ENCODE results near the gene CIRBP.
A peak's percentile ranks its signal among the peaks of the same experiment; 100 is the strongest.

Gene CIRBP

DNA sequence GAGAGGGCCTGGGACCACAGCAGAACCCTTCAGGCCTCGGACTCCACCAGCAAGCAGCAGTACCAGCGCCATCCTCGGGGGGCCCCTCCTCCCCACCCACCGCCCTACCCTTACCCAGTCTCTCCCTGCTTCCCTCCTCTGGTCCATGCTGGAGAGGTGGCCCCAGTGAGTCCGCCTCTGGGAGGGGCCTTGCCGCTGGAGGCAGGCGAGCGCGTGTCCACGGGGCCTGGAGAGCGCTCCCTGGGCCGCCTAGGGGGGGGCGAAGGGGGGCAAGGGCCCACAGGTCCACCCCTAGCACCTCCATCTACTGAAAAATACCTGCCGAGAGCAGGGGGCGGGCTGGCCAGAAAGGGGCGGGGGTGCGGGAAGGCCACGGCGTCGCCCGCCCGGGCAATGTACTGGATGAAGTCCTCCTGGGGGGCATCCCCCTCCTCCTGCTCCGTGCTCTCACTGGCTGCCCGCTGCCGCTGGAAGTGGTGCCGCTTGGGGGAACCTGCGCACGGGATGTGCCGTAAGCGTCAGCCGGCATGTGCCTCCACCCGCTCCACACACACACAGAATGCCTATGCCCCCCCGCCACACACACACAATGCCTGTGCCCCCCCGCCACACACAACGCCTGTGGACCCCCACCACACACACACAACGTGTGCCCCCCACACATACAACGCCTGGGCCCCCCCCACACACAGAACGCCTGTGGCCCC, 38.2 kb upstream of the CIRBP start:
- DNase-seq (ENCODE audit: low spot score): no peak

DNA sequence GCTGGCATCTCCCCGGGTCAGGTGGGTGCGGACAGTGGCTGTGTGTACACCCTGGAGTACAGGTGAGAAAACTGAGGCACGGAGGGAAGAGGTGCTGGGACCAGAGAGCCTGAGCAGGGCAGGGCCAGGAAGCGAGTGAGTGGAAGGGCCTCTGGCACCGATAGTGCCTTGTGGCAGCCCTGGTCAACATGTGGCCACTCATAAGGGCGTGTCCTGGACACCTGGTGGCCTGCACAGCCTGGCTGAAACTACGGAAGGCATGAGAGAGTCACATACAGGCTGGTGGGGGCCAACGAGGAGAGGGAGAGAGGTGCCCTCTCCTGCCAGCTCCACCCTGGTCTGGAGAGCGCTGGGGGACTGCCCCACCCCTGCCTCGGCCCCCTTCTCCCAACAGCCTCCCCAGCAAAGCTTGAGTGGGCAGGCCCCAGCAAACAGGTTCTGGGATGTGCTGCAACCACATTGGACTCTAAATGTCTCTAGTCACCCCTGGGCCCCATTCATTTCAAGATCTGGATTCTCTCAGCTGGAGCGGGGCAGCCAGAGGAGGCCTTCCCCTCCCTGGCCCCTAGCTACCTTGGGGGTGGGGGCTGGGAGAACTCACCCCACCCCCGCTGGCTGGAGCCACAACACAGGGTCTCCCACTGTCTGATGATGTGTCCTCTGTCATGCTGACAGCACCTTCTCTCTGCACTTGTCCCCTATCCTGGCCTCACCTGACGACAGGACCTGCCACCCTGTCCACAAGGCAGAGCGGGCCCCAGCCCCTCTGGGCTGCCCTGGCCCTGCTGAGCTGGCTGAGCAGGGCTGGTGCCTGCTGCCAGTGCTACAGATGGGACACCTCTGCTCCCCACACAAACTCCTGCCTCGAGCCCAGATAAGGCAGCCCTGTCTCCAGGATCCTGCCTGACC, 37.1 kb upstream of the CIRBP start:
- DNase-seq (ENCODE audit: low spot score): no peak

DNA sequence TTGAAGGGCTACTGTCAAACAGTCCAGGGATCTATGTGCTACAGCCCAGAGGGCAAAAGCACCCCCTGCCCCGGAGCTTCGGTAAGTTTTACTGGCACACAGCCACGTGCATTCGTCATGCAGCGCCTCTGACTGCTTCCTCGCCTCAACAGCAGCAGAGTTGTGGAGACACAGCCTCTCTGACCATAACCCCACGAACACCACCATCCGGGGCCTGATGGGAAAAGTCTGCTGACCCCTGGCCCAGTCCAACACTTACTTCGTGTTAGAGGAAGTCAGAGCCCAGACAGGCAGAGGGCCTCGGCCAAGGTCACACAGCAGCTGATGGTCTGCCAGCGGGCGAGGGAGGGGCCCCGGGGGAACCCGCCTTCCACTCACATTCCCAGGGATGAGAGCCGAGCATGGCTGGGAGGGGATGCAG, 36.5 kb upstream of the CIRBP start:
- no peak for DNase-seq (ENCODE audit: low spot score)

DNA sequence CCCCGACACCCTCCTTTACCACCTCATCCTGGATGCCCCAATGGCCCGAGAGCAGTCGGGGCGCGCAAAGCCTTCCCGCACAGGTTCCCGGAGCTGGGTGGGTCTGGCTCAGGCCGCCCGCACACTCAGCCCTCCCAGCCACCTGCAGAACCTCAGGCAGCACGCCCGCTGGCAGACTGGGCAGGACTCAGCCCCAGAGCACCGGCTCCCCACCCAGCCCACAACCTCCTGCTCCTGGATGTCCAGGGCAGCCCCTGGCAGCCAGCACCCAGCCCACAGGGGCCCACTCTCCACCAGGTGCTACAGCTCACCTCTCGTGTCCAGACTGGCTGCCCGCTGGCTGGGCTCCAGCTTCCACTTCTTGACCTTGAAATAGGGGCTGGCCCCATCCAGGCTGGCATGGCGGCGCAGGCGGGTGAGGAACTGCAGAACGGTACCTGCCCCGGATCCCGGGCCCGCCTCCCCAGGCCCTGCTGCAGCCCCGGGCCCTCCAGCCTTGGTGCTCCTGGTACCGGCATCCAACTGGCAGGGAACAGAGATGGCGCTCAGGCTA, 35.9 kb upstream of the CIRBP start:
- no peak for DNase-seq (ENCODE audit: low spot score)

DNA sequence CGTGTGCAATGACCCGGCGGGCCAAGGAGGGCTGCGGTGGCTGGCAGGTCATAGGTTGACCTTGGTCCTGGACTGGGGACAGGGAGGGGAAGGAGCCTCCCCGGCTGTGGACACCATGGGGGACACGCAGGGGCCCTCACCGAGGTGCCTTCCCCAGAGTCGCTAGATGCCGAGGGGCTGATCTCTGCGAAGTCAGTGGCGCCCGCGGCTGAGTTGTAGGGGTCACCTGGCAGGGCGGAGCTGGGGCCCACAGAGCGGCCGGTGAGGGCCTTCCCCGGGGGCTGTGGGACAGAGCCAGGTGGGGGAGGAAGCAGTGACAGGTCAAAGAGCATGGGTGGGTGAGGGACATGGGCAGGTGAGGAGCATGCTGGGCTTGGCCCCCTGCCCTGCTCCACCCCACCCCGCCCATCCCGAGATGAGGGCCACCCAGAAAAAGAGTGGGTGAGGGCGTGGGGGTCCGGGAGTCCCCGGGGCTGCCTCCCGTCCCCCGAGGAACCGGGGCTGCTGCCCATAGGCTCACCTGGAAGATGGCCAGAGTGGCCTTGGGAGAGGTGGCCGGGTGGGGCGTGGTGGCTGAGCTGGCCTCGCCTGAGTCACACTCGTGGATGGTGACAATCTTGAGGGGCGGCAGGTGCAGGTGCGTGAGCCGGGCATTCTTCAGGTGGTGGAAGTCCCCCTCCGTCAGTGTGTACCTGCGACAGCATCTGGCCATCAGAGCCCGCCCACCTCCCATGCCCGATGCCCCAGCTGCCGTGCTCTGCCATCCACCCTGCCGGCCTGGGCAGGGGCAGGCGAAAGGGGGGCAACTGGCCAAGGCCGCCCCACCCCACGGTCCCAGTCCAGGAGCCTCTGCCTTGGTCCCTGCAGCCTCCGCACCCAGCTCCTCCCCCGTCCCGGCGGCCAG, 34.8 kb upstream of the CIRBP start:
- DNase-seq (ENCODE audit: low spot score): no peak

DNA sequence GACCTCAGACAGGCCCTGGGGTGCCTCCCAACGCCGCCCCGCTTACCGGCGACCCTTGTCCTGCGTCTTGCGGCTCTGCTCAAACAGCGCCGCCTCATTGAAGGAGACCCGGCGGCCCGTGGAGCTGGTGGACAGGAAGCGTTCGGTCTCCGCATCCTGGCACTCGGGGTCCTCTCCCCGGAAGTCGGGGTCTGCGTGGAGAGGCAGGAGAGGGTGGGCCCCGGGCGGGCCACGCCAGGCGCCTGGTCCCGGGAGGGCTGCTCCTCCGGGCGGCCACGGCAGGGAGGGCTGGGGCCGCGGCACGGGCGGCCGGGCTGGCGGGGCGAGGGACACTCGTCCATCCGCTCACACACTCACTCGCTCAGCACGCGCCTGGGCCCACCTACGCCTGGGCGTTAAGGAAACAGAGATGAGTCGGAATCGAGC, 34.2 kb upstream of the CIRBP start:
- no peak for DNase-seq (ENCODE audit: low spot score)

DNA sequence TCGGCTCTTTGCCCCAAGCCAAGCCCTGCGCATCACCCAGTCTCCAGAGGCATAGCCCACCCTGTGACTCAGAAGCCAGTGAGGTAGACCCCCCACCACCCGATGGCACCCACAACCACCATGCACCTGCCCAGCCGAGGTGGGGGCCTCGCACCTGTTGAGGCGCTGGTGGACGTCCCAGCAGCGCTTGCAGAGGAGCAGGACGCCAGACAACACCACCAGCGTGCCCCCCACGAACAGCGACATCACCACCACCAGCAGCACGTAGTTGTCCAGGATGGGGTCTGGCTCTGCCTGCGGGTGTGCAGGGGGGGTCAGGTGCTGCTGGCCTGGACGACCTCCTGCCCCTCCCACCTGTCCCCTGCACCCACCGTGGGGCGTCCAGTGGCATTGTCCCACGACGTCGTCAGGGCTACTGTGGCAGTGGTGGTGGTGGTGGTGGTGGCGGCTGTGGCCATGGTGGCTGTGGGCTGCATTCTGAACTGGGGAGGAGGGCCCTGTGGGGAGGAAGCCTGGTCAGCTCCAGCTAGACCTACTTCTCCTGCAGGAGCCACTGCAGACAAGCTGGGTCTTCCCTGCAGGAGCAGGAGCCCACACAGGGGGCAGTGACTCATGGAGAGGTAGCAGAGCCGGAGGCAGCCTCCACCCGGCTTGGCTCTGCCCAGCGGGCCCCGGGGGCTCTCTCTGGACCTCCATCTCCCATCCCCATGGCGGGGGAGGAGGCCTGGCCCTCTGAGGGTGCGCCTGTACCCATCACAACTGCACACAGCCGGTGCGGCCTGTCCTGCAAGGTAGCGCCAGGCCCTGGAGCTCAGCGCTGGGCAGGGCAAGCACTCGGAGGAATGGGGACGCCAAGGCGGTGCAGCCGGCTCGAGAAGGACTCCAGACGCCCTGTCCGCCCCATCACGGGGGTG, 33.2 kb upstream of the CIRBP start:
- DNase-seq (ENCODE audit: low spot score): no peak

DNA sequence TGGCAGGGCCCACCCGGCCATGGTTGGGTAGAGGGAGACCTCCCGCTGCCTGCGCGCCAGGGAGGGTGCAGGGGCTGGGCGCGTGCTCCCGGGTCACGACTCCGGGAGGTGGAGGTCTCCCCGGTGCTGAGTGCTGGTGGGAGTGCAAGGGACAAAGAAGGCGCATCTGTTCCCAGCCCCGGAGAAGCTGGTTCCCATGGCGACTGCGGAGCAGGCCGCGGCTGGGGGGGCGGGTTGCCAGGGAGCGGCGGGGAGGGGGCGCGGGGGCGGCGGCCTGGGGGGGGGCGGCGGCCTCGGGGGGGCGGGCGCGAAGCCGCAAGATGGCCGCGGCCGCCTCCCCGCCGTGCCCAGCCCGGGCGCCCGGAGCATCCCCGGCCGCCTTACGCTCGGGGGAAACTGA, 32.6 kb upstream of the CIRBP start:
- no peak for DNase-seq (ENCODE audit: low spot score)

DNA sequence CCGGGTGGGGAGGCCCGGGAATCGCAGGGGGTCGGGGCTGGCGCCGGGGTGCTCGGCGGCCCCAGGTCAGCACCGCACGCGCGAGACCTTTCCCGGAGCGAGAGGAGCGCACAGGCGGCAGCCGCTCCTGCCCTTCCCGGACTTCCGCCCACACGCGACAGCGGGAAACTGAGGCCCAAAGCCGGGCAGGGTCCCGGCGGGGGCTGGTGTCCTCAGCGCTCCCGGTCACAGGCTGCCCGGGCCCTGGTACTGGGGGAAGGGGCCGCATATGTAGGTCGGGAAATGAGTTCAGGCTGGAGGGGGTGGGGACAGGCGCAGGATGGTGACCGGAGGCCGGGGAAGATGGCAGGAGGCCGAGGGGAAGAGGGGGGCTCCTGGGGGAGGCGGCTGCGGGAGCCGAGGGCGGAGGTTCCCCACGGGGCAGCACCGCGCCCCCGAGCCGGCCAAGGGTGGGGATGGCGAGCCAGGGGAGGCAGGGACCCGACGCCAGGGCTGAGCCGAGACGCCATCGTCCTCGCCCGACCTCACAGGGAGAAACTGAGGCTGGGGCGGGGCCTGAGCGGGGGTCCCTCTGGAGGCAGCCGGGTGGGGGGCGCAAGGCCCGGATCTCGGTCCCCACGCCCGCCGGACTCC, 32.0 kb upstream of the CIRBP start:
- no peak for DNase-seq (ENCODE audit: low spot score)

DNA sequence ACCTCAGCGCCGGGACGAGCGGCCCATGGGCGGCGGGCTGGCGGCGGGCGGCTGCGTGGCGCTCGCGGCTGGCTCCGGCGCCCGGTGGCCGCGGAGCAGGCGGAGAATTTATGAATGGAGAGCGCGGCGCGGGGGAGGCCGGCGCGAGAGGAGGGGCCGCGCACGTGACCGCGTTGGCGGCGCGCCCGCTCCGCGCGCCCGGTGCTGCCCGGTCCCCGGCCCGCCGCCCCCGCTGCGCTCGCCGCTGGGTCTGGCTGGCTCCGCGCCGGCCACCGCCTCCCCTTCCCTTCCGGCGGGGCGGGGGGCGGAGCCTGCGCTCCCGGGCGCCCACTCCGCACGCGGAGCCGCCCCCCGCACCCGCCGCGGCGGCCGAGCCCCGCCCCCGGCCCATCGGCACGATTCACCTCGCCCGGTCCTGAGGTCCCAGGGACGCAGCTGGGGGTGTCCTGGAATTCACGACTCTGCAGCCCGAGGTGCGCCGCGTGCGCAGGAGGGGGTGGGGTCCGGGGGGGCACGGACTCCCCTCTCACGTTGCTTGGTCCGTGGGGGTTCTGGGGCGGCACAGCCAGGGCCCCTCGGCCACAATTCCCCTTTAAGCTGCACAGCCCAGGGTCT, 31.3 kb upstream of the CIRBP start, which contains the start of gene CBARP:
Gene CBARP (minus strand): TSS at position 252 of the 615 bp plus-strand sequence. CDS start 1,905 bp downstream, outside the sequence.
- no peak for DNase-seq (ENCODE audit: low spot score)

DNA sequence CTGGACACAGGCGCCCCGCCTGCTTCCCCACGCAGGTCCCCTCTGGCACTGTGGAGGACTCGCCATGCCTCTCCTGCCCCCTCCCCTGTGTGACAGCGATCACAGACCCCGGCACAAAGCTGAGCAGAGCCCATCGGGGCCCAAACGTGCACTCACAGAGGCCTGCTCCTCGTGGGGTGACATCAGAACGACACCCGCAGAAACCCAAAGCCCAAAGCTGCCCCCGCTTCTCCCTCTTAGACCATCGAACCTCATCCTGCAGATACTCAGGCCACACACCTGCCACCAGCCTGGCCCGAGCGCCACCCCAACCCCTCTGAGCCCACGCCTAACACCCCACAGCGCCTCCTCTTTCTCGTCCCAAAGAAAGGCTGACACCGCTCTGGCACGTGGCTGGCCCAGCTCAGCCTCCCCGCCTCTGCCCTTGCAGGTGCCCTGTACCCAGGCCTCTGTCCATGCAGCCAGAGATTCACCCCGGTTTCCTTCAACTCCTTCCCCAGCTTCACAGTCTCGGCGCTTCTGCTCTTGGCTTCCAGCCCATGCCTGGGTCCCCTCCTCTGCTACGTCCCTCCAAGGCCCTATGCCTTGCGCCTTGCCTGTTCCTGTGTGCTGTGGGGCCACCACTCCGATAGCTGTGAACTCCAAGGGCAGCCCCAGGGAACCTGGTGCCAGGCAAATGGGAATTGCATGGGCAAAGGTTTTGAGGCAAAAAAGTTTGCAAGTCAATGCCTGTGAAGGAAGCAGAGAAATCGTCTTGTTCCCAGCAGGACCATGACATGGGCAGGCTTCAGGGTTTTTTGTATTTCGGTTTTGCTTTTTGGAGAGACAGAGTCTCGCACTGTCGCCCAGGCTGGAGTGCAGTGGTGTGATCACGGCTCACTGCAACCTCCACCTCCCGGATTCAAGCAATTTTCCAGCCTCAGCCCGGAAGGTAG, 30.5 kb upstream of the CIRBP start:
- DNase-seq (ENCODE audit: low spot score): no peak

DNA sequence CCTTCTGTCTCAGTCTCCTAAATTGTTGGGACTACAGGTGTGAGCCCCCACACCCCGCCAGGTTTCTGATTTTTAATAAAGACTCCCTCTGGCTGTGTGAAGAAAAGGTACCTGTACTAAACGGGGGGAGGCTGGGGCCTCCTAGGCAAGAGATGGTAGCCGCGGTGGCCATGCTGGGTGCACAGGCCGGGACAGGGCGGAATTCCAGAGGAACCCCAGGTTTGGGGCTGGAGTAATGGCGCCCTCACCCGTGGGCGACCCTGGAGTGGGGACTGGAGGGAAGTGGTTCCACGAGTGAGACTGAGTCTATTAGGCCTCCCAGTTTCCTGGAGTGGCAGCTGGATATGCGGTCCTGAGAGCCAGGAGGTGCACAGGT, 29.7 kb upstream of the CIRBP start:
- DNase-seq (ENCODE audit: low spot score): no peak

DNA sequence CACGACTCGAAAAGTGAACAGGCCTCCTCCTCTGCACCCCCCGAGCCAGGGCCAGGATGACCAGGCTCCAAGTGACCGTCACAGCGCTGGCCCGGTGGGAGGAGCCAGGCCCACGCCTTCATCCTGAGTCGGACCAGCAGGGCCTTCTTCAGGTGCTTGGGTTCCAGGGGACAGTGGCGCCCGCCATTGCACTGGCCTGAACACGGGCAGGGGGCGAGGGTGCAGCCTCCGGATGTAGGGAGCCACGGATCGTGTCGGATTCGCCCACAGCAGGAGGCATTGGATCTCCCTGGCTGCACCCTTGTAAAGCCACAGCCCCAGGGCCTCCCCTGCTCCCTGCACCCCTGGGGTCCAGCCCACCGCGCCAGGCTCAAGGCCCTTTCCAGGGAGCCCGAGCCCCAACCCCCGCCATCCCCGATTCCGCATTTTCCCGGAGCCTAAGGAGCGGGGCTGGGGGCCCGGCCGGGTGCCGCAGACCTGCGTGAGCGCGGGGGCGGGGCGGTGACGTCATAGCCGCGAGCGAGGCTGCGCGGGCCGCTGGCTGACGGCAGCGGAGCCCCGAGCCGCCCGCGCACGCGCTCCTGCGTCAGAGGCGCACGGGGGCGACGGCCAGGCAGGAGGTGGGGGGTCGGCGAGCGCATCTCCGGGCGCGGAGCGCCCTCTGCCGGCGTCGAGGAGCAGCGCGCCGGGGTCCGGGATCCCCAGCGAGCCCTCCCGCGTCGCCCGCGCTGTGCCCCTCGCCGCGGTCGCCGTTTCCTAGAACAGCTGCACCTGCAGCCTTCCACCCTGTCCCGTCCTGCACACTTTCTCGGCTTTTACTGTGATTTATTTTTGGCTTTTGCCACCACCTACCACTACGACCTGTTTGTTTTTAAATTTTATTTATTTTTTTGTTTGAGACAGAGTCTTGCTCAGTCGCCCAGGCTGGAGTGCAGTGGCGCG, 29.1 kb upstream of the CIRBP start:
- peak; percentile 86 for DNase-seq (ENCODE audit: low spot score)

DNA sequence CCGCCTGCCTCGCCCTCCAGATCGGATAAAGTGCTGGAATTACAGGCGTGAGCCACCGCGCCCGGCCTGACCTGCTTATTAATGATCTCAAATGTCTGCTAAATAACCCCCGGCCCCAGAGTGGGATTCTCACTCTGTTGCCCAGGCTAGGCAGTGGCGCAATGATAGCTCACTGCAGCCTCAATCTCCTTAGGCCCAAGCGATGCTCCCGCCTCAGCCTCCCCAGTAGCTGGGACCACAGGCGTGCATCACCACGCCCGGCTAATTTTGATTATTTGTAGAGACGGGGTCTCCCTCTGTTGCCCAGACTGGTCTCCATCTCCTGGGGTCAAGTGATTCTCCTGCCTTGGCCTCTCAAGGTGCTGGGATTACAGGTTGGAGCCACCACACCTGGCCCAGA, 28.2 kb upstream of the CIRBP start:
- DNase-seq (ENCODE audit: low spot score): no peak

DNA sequence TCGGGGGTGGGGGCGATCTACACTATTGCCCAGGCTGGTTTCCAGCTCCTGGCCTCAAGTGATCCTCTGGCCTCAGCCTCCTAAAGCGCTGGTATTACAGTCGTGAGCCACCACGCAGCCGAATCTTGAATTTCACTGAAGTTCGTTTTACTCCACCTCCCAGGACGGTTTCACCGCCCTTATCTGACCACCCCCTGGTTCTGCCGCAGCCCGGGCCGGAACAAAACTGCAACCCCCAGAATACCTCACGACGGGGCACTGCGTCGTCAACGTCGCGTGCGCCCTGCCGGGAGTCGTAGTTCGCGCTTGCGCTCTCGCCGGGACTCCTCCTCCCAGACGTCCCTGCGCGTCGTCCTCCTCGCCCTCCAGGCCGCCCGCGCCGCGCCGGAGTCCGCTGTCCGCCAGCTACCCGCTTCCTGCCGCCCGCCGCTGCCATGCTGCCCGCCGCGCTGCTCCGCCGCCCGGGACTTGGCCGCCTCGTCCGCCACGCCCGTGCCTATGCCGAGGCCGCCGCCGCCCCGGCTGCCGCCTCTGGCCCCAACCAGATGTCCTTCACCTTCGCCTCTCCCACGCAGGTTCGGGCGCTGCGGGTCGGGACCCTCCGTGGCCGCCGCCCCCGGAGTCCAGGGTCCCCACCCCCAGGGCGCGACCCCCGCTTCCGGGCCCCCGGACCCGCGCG, 27.6 kb upstream of the CIRBP start, which contains the start of gene ATP5F1D:
Gene ATP5F1D (plus strand): TSS at position 335 of the 679 bp plus-strand sequence. CDS start 100 bp downstream, at position 435.
- peak; percentile 92 for DNase-seq (ENCODE audit: low spot score)

DNA sequence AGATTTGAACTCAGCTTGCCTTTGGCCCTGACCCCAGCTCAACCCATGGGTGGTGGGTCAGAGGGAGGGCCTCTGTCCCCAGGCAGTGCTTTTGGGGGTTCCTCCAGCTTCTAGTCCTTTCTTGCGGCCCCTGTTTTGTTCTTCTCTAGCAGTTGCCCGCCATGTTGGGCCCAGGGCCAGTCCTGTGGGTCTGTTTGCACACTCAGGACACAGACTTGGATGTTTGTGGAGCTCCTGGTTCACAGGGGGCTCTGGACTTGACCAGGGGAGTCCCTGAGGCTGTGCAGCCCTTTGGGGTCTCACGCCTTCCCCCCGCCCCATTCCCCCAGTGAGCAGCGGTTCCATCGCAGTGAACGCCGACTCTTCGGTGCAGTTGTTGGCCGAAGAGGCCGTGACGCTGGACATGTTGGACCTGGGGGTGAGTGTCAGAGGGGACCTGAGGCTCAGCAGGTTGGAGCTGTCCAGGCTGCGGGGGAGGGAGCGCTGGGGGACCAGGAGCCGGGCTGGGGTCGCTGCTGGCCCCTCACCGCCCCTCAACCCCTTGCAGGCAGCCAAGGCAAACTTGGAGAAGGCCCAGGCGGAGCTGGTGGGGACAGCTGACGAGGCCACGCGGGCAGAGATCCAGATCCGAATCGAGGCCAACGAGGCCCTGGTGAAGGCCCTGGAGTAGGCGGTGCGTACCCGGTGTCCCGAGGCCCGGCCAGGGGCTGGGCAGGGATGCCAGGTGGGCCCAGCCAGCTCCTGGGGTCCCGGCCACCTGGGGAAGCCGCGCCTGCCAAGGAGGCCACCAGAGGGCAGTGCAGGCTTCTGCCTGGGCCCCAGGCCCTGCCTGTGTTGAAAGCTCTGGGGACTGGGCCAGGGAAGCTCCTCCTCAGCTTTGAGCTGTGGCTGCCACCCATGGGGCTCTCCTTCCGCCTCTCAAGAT, 25.1 kb upstream of the CIRBP start:
- peak; percentile 86 for DNase-seq (ENCODE audit: low spot score)

Measured in globus pallidus (tissue), 1 donor.